GM18861 (cell line): Measurements from ENCODE around the gene RAMP1.

Source experiments
- ATAC-seq: cut with Tn5 transposase; IDR thresholded peaks from one replicate; pipeline ENCODE4 v1.9.1; 2021; ENCODE audit not compliant: unreplicated experiment

RAMP1 gene

GRCh38 chr2:237894396-237894979 lies 35.1 kb downstream of the RAMP1 start:
- no peak for ATAC-seq

- ATAC-seq = no peak
Measured at GRCh38 chr2:237894986-237895543, 35.6 kb downstream of the RAMP1 start.

- ATAC-seq = no peak
Measured at GRCh38 chr2:237895544-237896506, 36.4 kb downstream of the RAMP1 start.

GRCh38 chr2:237896507-237896892 lies 37.1 kb downstream of the RAMP1 start:
- ATAC-seq = no peak

GRCh38 chr2:237896956-237897355 lies 37.5 kb downstream of the RAMP1 start:
- ATAC-seq = no peak

- ATAC-seq = no peak
Measured at GRCh38 chr2:237898057-237898414, 38.6 kb downstream of the RAMP1 start.

GRCh38 chr2:237900891-237901831 lies 41.7 kb downstream of the RAMP1 start:
- ATAC-seq = no peak

- ATAC-seq = no peak
Measured at GRCh38 chr2:237901932-237902850, 42.8 kb downstream of the RAMP1 start.

- ATAC-seq = no peak
Measured at GRCh38 chr2:237904831-237905599, 45.6 kb downstream of the RAMP1 start.

- ATAC-seq = no peak
Measured at GRCh38 chr2:237907144-237907543, 47.7 kb downstream of the RAMP1 start.

GRCh38 chr2:237909075-237909695 lies 49.8 kb downstream of the RAMP1 start:
- ATAC-seq = no peak

GRCh38 chr2:237909801-237910475 lies 50.5 kb downstream of the RAMP1 start:
- no peak for ATAC-seq

GRCh38 chr2:237910576-237911362 lies 51.3 kb downstream of the RAMP1 start:
- ATAC-seq = no peak

- ATAC-seq = no peak
Measured at GRCh38 chr2:237911363-237912017, 52.1 kb downstream of the RAMP1 start.

- ATAC-seq = no peak
Measured at GRCh38 chr2:237912271-237913192, 53.1 kb downstream of the RAMP1 start.
